Right renal cortex interstitium (tissue), 3 donors: ENCODE measurements around the gene SHCBP1. TPM values are rescaled to one million over a fixed set of nuclear protein-coding genes. Genes with fewer than 3 reads are reported as not detected.

Source experiments
- DNase-seq, 3 donors: peaks; one replicate each; pipeline ENCODE4 v3.0.0-alpha.2; 2013; ENCODE audit warnings: low read depth in 3 of 3, low spot score in 2 of 3
- polyA plus RNA-seq, 3 donors: library from polyadenylated mRNA; unstranded; fragments of 120-200 nt; gene quantifications; one replicate each; pipeline ENCODE4 v1.2.1, GENCODE V29; 2013; ENCODE audit not compliant: insufficient read length in 3 of 3

The SHCBP1 gene
- polyA plus RNA-seq, 3 donors: 8.3 to 13.4 (median 9.3) TPM

DNA sequence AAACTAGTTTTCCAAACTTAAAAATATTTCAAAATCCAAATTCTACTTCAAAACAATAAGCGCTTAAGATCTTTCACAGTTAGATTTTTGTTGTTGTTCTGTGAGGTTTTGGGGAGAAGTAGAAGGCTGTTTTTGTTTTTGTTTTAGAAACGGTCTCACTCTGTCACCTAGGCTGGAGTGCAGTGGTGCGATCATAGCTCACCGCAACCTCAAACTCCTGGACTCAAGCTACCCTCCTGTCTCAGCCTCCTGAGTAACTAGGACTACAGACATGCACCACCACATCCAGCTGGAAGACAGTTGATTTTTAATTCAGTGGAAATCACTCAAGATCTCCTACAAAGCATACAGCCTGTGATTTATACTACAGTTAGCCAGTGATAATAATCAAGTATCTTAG, 2.7 kb downstream of the SHCBP1 start:
- DNase-seq: no peak

DNA sequence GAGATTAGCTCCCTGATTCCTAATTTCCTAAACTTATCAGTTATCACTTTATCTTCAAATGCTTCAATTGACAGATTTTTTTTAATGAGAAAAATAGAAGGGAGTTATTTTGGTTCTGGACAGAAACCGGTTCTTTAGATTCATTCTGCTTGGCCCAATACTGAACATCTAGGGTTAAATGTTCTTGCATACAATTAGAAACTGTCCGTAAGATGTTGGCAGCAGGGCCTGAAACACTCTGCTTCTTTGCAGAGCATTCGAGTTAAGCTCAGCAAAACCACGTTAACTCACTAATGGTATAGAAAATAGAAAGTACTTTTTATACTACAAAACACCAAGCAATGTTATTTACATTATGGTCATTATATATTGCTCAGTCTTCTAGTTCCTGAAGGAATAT, 7.2 kb downstream of the SHCBP1 start:
- no peak for DNase-seq

DNA sequence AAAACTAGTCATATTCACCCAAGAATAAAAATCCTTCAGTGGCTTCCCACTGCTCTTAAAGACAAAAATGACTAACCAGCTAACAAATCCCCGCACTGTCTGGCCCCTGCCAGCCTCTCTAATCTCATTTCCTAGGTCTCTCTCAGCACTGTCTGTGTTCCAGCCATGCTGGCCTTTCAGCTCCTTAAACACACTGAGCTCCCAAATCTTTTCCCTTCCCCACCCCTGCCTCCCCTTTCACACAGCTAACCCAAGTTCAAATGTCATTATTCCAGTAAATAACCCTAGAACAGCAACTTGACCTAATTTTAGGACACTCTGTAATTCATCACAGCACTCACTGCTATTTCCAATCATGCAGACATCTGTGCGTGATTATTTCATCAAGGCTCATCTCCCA, 7.8 kb downstream of the SHCBP1 start:
- no peak for DNase-seq

DNA sequence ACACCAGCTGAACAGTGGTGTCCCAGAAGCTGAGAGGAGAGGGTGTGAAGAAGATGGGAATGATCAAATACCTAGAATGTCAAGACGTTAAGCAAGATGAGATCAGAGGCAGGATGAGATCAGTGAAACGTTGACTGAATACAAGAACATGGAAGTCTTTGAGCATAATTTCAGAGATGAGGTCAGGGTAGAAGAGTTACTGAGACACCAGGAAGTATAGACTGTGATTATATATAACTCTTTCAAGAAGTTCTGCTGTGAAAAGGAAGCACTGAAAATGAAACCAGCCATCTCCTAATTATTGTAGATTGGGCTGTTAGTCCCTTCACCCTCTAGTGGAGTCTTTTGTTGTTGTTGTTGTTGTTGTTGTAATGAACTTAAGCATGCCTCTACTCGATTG, 9.1 kb downstream of the SHCBP1 start:
- no peak for DNase-seq

DNA sequence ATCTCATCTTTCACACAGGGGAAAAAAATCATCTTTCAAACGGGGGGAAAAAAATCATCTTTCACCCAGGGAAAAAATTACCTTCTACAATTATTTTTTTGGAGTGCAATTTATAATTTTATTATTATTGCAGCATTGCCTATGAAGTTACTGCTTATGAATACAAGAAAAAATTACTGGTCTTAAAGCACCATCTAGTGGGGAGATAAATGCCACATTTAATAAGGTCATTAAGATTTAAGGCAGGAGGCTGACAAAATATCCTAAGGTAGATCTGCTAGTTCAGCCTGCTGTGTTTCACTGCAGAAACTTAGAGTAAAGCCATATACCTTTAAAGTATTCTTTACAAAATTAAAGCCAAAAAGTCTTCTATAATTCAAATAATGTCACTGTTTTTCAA, 13.7 kb downstream of the SHCBP1 start:
- DNase-seq: no peak

DNA sequence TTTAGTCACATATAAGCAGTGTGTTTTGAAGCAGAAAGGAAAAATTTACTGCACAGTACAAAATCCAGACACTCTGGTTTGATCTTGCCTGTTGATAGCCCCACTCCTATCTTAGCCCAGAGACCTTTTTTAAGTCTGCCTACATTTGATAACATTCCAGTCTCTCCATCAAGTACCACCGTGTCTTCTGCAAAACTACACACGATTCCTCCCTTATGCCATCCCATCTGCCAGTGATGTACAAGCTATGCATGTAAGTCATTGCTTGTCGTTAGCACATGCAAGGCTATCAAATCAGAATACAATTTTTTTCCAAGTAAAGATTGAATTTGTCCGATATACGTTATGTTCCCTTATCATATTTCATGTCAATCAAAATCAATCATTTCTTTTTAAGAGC, 14.9 kb downstream of the SHCBP1 start:
- DNase-seq: no peak

DNA sequence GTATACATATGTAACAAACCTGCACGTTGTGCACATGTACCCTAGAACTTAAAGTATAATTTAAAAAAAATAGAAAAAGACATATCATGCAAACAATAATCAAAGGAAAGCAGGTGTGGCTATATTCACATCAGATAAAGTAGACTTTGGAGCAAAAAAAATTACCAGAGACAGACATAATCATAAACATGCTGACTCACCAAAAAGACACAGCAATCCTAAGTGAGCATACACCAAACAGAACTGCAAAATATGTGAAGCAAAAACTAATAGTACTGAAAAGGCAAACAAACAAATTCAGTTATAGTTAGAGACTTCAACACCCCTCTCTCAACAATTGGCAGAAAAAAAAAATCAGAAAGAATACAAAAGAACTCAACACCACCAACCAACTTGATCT, 29.9 kb downstream of the SHCBP1 start:
- no peak for DNase-seq

DNA sequence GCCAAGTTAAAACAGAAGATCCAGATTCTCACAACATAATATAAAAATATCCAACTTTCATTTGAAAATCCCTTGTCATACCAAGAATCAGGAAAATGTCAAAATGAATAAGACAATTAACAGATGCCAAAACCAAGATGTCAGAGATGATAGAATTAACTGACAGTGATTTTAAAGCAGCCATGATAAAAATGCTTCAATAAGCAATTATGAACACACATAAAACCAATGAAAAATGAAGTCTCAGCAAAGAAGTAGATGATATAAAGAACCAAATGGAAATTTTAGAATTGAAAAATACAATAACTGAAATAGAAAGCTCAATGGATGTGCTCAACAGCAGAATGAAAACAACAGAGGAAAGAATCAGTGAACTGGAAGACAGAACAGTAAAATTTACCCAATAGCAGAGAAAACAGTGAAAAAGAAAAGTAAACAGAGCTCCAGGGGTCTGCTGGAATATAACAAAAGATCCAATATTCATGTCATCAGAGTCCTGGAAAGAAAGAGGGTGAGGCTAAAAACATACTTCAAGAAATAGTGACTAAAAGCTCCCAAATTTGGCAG, 35.1 kb downstream of the SHCBP1 start:
- no peak for DNase-seq

DNA sequence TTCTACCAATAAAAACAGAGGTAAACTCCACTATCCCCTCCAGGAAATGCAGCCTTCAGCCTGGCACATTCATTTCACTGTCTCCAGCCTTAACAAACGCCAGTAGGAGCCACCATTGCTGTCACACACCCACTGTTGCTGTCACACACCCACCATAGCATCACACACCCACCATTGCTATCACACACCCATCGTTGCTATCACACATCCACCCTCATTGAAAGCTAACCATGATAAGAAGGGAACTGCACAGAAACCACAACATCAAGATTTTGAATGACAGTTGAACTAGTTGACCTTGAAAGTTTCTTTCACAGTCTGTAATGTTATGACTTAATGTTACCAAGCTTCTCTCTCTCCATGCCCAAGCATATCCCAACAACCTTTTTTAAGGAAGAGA, 38.1 kb downstream of the SHCBP1 start:
- DNase-seq: no peak

DNA sequence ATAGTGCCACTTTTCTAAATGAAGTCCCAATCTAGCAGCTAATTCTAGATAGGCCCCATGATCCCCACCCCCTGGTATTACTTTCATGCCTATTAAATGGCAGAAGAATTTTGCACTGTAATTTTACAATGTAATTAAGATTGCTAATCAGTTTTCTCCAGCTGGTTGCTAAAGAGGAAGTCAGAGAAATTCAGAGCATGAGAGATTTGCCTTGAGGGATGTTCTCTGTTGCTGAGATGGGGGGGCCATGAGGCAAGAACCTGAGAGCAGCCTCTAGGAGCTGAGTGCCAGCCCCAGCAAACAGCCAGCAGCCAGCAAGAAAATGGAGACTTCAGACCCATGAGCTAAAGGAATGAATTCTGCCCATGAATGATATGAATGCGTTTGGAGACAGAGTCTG, 38.9 kb downstream of the SHCBP1 start:
- DNase-seq: no peak

DNA sequence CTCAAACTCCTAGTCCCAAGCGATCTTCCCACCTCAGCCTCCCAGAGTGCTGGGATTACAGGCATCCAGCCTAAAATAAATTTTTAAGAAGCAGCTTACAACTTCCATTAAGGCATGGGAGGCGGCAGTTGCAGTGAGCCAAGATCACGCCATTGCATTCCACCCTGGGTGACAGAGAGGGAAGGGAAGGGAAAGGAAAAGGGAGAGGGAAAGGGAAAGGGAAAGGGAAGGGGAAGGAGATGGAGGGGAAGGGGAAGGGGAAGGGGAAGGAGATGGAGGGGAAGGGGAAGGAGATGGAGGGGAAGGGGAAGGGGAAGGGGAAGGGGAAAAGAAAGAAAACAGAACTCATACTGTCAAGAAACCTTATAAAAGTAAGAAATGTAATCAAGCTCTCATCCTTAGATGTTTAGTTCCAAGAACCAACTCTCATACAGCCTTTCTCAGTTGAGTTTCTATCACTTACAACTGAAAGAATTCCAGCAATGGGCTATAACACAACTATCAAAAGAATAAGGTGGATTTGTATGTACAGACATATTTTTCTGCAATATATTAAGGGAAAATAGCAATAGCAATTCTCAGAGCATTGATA, 43.1 kb downstream of the SHCBP1 start:
- DNase-seq: no peak

DNA sequence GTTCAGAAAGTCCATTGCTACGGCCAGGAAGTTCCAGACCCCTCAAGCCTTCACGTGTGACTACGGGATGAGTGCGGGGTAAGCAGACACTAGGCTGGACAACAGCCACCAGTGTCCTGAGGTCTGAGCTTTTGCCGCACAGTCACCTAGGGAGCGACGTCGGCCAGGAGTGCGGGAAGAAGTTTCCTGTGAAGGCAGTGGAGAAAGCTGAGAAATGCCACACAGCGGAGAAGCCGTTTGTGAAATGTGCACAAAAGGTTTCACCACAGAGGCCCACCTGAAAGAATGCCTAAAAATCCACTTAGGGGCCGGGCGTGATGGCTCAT, 47.4 kb downstream of the SHCBP1 start:
- DNase-seq: no peak

DNA sequence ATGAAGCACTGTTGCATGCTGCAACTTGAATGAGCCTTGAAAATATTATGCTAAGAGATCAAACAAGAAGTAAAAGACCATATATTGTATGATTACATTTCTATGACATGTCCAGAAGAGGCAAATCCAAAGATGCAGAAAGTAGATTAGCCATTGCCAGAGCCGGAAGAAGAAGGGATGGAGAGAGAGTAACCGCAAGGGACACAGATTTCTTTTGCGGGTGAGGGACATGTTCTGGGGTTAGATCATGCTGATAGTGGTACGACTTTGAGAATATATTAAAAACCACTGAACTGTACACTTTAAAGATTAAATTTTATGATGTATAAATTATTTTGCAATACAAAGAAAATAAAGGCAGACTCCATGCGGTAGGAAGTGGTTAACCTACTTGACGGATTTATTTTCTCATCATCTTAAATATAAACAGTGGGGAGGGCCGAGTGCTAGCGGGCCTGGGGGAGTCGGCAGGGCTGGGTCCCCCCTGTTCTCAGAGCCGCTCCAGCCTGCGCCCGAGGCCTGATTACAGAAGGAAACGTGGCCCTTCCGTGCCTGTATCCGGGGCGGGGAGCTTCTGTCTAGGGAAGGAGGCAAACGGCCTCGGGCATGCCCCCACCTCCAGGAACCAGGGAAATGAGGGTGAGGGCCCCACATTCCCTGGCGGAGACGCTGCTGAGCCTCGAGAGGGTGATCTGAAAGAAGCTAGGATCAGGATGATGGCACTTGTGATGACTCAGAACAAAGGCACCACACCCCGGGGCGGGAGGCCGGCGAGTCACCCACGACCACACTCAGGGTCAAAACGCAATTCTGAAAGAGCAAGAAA, 48.0 kb downstream of the SHCBP1 start:
- DNase-seq: no peak

DNA sequence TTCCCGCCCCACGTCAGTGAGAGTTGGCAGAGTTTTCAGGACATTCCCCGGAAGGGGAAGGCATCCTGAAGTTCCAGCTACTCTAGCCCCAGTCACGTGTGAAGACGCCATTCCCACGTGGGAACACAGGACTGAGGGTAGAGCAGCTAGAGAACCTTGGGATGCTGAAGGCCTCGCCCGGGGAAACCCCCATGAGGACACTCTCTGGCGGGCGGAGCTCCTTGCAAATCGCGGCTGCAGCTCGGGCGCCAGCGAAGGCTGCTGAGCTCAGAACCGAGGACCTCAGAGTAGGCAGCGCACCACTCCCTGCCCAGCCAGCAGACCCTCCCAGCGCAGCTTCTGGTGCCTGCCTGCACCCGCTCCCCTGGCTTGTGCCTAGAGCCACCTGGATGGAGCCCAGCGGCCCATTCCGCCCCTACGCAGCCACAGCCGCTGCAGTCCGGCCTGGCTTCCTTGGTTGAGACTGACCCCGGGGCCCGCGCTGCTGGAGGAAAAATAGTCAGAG, 51.9 kb downstream of the SHCBP1 start:
- no peak for DNase-seq

DNA sequence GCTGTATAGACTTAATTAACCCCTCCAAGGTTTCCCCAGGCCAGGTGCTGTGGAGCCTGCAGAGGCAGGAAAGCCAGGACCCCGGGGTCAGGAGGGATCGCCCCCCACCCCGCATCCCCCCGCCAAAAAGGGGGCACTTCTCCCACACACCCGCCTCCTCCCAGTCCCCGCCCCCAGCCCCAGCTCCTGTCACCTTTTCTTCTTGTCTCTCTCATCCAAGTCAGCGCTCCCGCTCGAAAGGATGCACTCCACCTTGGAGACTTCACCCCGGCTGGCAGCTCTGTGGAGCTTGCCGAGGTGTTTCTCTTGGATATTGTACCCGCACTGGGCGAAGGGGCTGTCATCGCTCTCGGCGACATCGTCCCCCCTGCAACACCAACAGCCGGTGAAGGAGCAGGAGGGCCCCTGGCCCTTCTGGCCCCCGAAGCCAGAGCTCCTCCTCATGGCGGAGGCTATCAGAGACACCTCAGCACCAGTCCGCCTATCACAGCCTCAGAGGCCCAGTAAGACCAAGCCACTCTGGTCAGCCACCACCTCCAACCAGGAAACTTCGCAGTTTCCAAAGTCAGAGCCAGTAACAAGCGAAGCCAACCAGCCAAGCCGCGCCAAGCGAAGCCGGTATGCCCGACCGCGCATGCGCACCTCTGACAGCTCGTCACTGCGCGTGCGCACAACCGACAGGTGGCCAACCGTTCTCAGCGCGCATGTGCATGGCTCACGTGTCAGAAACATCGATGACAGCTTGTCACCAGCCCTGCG, 52.5 kb downstream of the SHCBP1 start:
- DNase-seq: no peak

DNA sequence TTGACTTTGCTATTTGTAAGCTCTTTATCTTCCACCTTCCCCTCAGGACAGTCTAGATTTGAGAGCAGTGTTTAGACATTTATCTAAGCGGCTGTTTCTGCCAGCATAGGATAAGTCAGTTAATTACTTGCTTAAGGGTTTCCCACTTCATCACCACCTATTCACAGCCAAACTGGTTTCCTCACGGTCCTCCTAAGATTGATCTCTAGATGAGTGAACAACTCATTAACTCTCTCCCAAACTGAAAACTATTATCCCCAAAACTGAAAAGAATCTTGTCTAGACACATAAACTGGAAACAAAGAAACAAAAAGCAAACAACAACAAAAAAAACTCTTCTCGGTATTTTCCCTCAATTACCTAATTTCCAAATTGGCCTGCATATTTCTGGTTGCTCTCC, 58.2 kb downstream of the SHCBP1 start:
- DNase-seq: no peak

DNA sequence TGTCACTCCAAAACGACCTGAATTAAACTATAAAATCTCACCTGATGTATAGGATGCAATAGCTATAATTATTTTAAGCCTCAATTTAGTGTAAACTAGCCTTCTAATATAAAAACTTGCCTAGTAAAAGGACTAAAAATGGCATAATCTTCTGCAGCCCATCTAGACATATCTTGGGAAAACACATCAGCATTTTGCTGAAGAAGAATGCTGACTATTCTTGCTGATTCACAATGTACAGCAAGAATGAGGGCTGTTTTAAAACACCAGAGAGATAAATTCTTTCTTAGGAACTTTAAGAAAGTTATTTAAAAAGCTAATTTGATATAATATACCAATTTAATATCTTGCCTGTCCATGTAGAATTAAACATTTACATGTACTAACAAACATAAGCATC, 63.2 kb downstream of the SHCBP1 start:
- no peak for DNase-seq

DNA sequence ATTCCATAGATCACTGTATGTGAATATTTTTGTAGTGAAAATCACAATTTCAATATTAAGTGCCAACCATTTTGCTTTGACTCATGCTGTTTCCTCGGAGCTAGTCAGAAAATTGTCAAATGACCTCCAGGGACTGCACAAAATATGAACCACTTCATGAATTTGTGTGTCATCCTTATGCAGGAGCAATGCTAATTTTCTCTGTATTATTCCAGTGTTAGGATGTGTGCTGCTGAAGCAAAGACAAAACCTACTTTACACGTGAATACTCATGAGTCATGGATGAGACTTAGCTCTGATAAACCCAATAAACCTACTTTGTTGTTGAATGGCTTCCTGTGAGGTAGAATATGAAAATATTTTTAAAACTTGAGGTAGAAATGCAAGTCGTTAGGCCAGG, 65.2 kb downstream of the SHCBP1 start:
- no peak for DNase-seq

DNA sequence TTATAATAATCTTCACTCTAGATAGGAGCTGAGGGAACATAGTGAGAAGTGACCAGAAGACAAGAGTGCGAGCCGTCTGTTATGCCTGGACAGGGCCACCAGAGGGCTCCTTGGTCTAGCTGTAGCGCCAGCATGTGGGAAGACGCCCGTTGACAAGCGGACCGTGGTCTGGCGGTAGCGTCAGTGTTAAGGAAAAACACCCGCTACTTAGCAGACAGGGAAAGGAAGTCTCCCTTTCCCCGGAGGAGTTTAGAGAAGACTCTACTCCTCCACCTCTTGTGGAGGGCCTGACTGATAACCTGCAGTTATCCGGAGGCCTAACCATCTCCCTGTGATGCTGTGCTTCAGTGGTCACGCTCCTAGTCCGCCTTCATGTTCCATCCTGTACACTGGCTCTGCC, 66.7 kb downstream of the SHCBP1 start:
- DNase-seq: peak; percentile 10 to 30 (median 25)

DNA sequence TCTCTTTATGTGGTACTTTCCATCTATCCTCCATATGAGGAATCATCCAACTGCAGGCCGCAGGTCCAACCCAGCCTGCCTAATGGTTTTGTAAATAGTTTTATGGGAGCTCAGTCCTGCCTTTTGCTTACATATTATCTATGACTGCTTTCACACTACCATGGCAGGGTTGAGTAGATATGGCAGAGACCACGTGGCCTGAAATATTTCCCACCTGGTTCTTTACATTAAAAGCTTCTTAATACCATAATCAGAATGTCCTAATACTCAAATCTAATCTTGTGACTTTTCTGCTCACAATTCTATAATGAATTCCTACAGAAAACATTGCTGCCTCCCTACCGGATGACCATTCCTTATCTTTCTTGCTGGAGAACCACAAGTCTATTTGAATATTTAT, 71.7 kb downstream of the SHCBP1 start:
- no peak for DNase-seq
